SK-N-SH treated with all-trans-retinoic acid at 6 μM for 48 hours (cell line): ENCODE data around the gene TRAK1.

Experiments
- ESRRG ChIP-seq: fragments of 250-450 bp; sonication (Bioruptor Pico); IDR thresholded peaks from 2 replicates; pipeline ENCODE4 v1.6.1; 2021; ENCODE audit warnings: mild to moderate bottlenecking
- PPARA ChIP-seq: fragments of 250-450 bp; sonication (Bioruptor Pico); IDR thresholded peaks from 2 replicates; pipeline ENCODE4 v1.5.0; 2020; ENCODE audit warnings: mild to moderate bottlenecking, borderline replicate concordance
- RARB ChIP-seq: fragments of 250-450 bp; sonication (Bioruptor Pico); IDR thresholded peaks from 2 replicates; pipeline ENCODE4 v1.8.0; 2021; ENCODE audit warnings: mild to moderate bottlenecking, moderate library complexity
- SNAI2 ChIP-seq: fragments of 250-450 bp; sonication (Bioruptor Pico); IDR thresholded peaks from 2 replicates; pipeline ENCODE4 v1.5.0; 2020; ENCODE audit warnings: mild to moderate bottlenecking, moderate library complexity
- TOX ChIP-seq: fragments of 250-450 bp; sonication (Bioruptor Pico); IDR thresholded peaks from 2 replicates; pipeline ENCODE4 v1.8.0; 2021; ENCODE audit warnings: mild to moderate bottlenecking, moderate library complexity, borderline replicate concordance
- ZFP30 ChIP-seq: fragments of 450-650 bp; formaldehyde crosslinking; IDR thresholded peaks from 2 replicates; pipeline ENCODE4 v1.5.0; 2022; ENCODE audit warnings: mild to moderate bottlenecking, moderate library complexity
- ZNF565 ChIP-seq: fragments of 450-650 bp; formaldehyde crosslinking; conservative IDR thresholded peaks from 2 replicates; pipeline ENCODE4 v1.5.0; 2020; ENCODE audit warnings: low read depth, mild to moderate bottlenecking, moderate library complexity
- ZNF70 ChIP-seq: fragments of 450-650 bp; formaldehyde crosslinking; IDR thresholded peaks from 2 replicates; pipeline ENCODE4 v1.5.0; 2020; ENCODE audit warnings: mild to moderate bottlenecking, moderate library complexity
- TF ChIP-seq, protein P1 (sequence below): fragments of 250-450 bp; sonication (Bioruptor Pico); IDR thresholded peaks from 2 replicates; pipeline ENCODE4 v1.5.1; 2020; ENCODE audit warnings: low read depth, mild to moderate bottlenecking, moderate library complexity
- TF ChIP-seq, protein P2 (sequence below): fragments of 250-450 bp; sonication (Bioruptor Pico); IDR thresholded peaks from 2 replicates; pipeline ENCODE4 v1.8.0; 2020; ENCODE audit warnings: mild to moderate bottlenecking, moderate library complexity, borderline replicate concordance

DNA sequence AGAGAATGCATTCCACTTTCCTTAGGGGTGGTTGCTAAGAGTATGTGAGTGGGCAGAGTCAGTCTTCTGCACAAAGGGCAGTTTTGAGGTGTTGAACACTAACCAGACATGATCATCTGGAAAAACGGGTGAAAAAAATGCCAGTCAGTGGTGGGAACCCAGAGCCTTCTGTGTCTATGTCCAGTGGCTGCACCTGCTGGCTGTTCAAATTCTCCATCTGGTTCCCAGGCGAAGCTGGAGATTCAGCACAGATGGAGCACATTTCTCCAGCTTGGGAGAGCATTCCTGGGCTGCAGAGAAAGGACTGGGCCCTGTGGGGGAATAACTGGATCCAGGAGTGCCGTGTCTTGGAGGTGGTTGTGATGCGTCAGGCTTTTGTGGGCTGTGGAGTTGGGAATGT, 74.1 kb downstream of the TRAK1 start:
- no peak for TF ChIP-seq ZFP30 (CRISPR knock-in tag)
- TF ChIP-seq TOX (CRISPR knock-in tag): no peak
- no peak for TF ChIP-seq ESRRG (CRISPR knock-in tag)
- no peak for TF ChIP-seq PPARA (CRISPR knock-in tag)
- TF ChIP-seq, protein P1, sequence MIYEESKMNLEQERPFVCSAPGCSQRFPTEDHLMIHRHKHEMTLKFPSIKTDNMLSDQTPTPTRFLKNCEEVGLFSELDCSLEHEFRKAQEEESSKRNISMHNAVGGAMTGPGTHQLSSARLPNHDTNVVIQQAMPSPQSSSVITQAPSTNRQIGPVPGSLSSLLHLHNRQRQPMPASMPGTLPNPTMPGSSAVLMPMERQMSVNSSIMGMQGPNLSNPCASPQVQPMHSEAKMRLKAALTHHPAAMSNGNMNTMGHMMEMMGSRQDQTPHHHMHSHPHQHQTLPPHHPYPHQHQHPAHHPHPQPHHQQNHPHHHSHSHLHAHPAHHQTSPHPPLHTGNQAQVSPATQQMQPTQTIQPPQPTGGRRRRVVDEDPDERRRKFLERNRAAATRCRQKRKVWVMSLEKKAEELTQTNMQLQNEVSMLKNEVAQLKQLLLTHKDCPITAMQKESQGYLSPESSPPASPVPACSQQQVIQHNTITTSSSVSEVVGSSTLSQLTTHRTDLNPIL (CRISPR knock-in tag): no peak
- TF ChIP-seq SNAI2 (CRISPR knock-in tag): no peak
- TF ChIP-seq ZNF70 (CRISPR knock-in tag): no peak
- TF ChIP-seq RARB: no peak
- TF ChIP-seq, protein P2, sequence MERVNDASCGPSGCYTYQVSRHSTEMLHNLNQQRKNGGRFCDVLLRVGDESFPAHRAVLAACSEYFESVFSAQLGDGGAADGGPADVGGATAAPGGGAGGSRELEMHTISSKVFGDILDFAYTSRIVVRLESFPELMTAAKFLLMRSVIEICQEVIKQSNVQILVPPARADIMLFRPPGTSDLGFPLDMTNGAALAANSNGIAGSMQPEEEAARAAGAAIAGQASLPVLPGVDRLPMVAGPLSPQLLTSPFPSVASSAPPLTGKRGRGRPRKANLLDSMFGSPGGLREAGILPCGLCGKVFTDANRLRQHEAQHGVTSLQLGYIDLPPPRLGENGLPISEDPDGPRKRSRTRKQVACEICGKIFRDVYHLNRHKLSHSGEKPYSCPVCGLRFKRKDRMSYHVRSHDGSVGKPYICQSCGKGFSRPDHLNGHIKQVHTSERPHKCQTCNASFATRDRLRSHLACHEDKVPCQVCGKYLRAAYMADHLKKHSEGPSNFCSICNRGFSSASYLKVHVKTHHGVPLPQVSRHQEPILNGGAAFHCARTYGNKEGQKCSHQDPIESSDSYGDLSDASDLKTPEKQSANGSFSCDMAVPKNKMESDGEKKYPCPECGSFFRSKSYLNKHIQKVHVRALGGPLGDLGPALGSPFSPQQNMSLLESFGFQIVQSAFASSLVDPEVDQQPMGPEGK (CRISPR knock-in tag): no peak
- TF ChIP-seq ZNF565 (CRISPR knock-in tag): no peak
